GM12878 (cell line): ENCODE results near the gene DDX10. TPM values are rescaled to one million over a fixed set of nuclear protein-coding genes. Genes with fewer than 3 reads are reported as not detected.

Experiments
- ATAC-seq: fragments of 200-7000 bp; cut with Tn5 transposase; 3 replicates; pipeline ENCODE4 v1.9.1; 2020; ENCODE audit warnings: mild to moderate bottlenecking, moderate library complexity
- BruUV-seq: library from RNA; stranded (reverse); fragments of 400-500 nt; replicated peaks from 2 replicates; lab custom pipeline; 2021; lab: Mats Ljungman, UMichigan
- CTCF ChIA-PET: fragments of 300-600 bp; sonication (Branson Sonifier 250); formaldehyde crosslinking; extraction: SDS; loops from one replicate; lab custom pipeline; 2021; ENCODE audit warnings: inconsistent platforms; lab: Yijun Ruan, JAX
- POLR2A ChIA-PET: fragments of 350-600 bp; formaldehyde crosslinking; extraction: SDS; loops from one replicate; lab custom pipeline; 2021; ENCODE audit warnings: inconsistent platforms; lab: Charles Lee
- RAD21 ChIA-PET: fragments of 300-600 bp; sonication (Branson Sonifier 250); formaldehyde crosslinking; loops from one replicate; lab custom pipeline; 2023; ENCODE audit warnings: antibody characterized with exemption; ENCODE audit not compliant: unreplicated experiment; lab: Charles Lee
- SMC1A ChIA-PET: fragments of 300-600 bp; sonication (Branson Sonifier 250); formaldehyde crosslinking; loops from one replicate; lab custom pipeline; 2023; ENCODE audit not compliant: unreplicated experiment, uncharacterized antibody; lab: Charles Lee
- DNase-seq: peaks from one replicate; pipeline ENCODE4 v3.0.0-alpha.2; 2011; ENCODE audit warnings: low read depth, low spot score
- FAIRE-seq: peaks from 3 replicates; lab custom pipeline; 2011; peaks lifted over from hg19 to GRCh38; lab: Jason Lieb, UNC
- H2AFZ ChIP-seq: 2 replicates; pipeline ENCODE4 v1.6.0; 2011; ENCODE audit warnings: low read depth, low read length, control low read depth; ENCODE audit not compliant: control insufficient read depth
- H3K27ac ChIP-seq: 2 replicates; pipeline ENCODE4 v1.5.1; 2011; ENCODE audit warnings: control low read depth; ENCODE audit not compliant: control insufficient read depth, insufficient read depth
- H3K27me3 ChIP-seq, 2 experiments: replicated peaks in 1 of 2; 2 replicates each; pipeline versions ENCODE4 v1.6.0 to v1.6.1; 2011; ENCODE audit warnings: low read length in 1 of 2; ENCODE audit not compliant: control insufficient read depth in 2 of 2, insufficient read depth in 2 of 2
- H3K36me3 ChIP-seq, 2 experiments: 2 replicates each; pipeline ENCODE4 v1.5.1; 2011; ENCODE audit warnings: low read length in 1 of 2; ENCODE audit not compliant: control insufficient read depth in 2 of 2, insufficient read depth in 2 of 2
- H3K4me1 ChIP-seq: 2 replicates; pipeline ENCODE4 v1.6.1; 2011; ENCODE audit warnings: mild to moderate bottlenecking, low read length, moderate library complexity, mixed read lengths; ENCODE audit not compliant: control insufficient read depth, insufficient read depth
- H3K4me2 ChIP-seq: 2 replicates; pipeline ENCODE4 v1.6.0; 2011; ENCODE audit warnings: control low read depth; ENCODE audit not compliant: control insufficient read depth, insufficient read depth
- H3K4me3 ChIP-seq: fragments of 200-600 bp; sonication (generic); 2 replicates; pipeline ENCODE4 v1.5.1; 2016
- H3K79me2 ChIP-seq: 2 replicates; pipeline ENCODE4 v1.6.0; 2011; ENCODE audit warnings: low read length; ENCODE audit not compliant: control insufficient read depth, insufficient read depth
- H3K9ac ChIP-seq: 2 replicates; pipeline ENCODE4 v1.8.0; 2011; ENCODE audit warnings: low read length, control low read depth, mixed read lengths; ENCODE audit not compliant: control insufficient read depth, insufficient read depth
- H3K9me3 ChIP-seq: replicated peaks from 3 replicates; pipeline ENCODE4 v1.5.1; 2011; ENCODE audit warnings: mild to moderate bottlenecking, low read length; ENCODE audit not compliant: control insufficient read depth, insufficient read depth
- H4K20me1 ChIP-seq: 2 replicates; pipeline ENCODE4 v1.6.0; 2011; ENCODE audit not compliant: control insufficient read depth, insufficient read depth
- CREB1 ChIP-seq: IDR thresholded peaks from 2 replicates; pipeline ENCODE4 v1.6.1; 2012; ENCODE audit warnings: low read depth, mild to moderate bottlenecking, inconsistent platforms
- IRF5 ChIP-seq: fragments of 450-650 bp; IDR thresholded peaks from 2 replicates; pipeline ENCODE4 v1.6.1; 2017; ENCODE audit warnings: borderline replicate concordance
- MEF2B ChIP-seq: fragments of 450-650 bp; IDR thresholded peaks from 2 replicates; pipeline ENCODE4 v1.6.1; 2018; ENCODE audit warnings: mild to moderate bottlenecking, moderate library complexity; ENCODE audit not compliant: partially characterized antibody, poor library complexity, severe bottlenecking
- ZBTB33 ChIP-seq: fragments of 450-650 bp; IDR thresholded peaks from 2 replicates; pipeline ENCODE4 v1.6.1; 2017; ENCODE audit warnings: mild to moderate bottlenecking
- WGBS: methylation state at CpG from one replicate; pipeline ENCODE4 v1.1.6; 2016; ENCODE audit warnings: low lambda C conversion rate; ENCODE audit not compliant: insufficient replicate concordance, insufficient coverage; ENCODE audit errors: missing lambda C conversion rate; 5-methylcytosine and 5-hydroxymethylcytosine counted together
- in situ Hi-C: fragments of 300-500 bp; cut with MboI; formaldehyde crosslinking; loops from 9 replicates; pipeline ENCODE4 v1.14.3; 2018; ENCODE audit warnings: mixed read lengths
- intact Hi-C: fragments of 100-400 bp; cut with micrococcal nuclease; formaldehyde crosslinking; loops from one replicate; pipeline ENCODE4 v1.14.2; 2022; ENCODE audit not compliant: unreplicated experiment
- polyA plus RNA-seq, 11 experiments: library from polyadenylated mRNA; depleted of rRNA in 4 of 11; unstranded in 6 of 11; stranded (reverse) in 5 of 11; fragments of >200 nt; fragmentation: Nextera tagmentation in 4 of 11; fragmentation: Illumina TruSeq in 1 of 11; extraction: Ambion mirVana in 4 of 11; extraction: Trizol in 1 of 11; gene quantifications; 1 replicate in 1 of 11; 2 replicates in 10 of 11; pipeline versions ENCODE4 v1.2.1 to v1.2.3, GENCODE V29; 2011 to 2016; ENCODE audit warnings: inconsistent platforms in 2 of 11, missing spikeins in 2 of 11, low read depth in 1 of 11
- total RNA-seq, 4 experiments: library from RNA; depleted of rRNA in 3 of 4; stranded (reverse); fragments of >200 nt in 3 of 4; fragmentation: Illumina TruSeq in 1 of 4; extraction: Trizol in 1 of 4; gene quantifications; 2 replicates each; pipeline versions ENCODE4 v1.2.1 to v1.2.3, GENCODE V29; 2013 to 2021

The DDX10 gene
- total and polyA plus RNA-seq, 10 of the 15 experiments (the other 5 are each of a cell fraction or from before 2014, with no cell fraction given): 20.9 to 51.5 (median 31.9) TPM

GRCh38 chr11:108628326-108628725 lies 36.5 kb upstream of the DDX10 start (continued):
- TF ChIP-seq MEF2B (no peak), ZBTB33 (no peak)

- ChIA-PET RAD21 (no interaction called here), POLR2A (interaction anchor here (0.8 kb wide), 1 partner anchor 84 kb away, joined by 3 read pairs; no protein-coding TSS in a partner anchor), SMC1A (interaction anchor here (0.6 to 5.9 kb wide), 2 partner anchors 12 to 27 kb away, joined by 4 to 28 read pairs; no protein-coding TSS in a partner anchor), CTCF (no interaction called here)
- 26% methylated on average over 2 of the region's 2 CpGs for WGBS
- ATAC-seq: no peak
- FAIRE-seq: no peak
- no peaks in the 10 kb centered on the region for H3K79me2 ChIP-seq
- peaks cover 7% of the 10 kb centered on the region; the same call in 2 of the 3 replicates for H3K9me3 ChIP-seq
- no peak overlapping the region for H3K4me2 ChIP-seq
- no peak for DNase-seq
- BruUV-seq: no TSS peak
- H4K20me1 ChIP-seq: no peaks in the 10 kb centered on the region
- no peak overlapping the region for H3K9ac ChIP-seq
- H3K27me3 ChIP-seq: no peaks in the 10 kb centered on the region
- 0 out of 2 replicates have a peak overlapping the region, but pooled peaks have one; percentile 2 for H2AFZ ChIP-seq
- intact Hi-C loops: no loop called here
- in situ Hi-C loops: no loop called here
- H3K4me3 ChIP-seq: no peak overlapping the region
- TF ChIP-seq IRF5 (no peak), CREB1 (no peak)
- no peaks in the 10 kb centered on the region for H3K36me3 ChIP-seq
- no peak overlapping the region for H3K27ac ChIP-seq
- H3K4me1 ChIP-seq: no peaks in the 10 kb centered on the region
Measured at GRCh38 chr11:108628812-108629211, 36.1 kb upstream of the DDX10 start.
